ENCODE data around the gene IPCEF1.

Gene IPCEF1

GRCh38 chr6:154228521-154228905, 128.1 kb downstream of the IPCEF1 start:
- H3K27ac ChIP-seq, result no peak overlapping the region
- no peak for TF ChIP-seq CTCF (conservative IDR thresholded peaks at IDR 0.05)

GRCh38 chr6:154227862-154228520, 128.6 kb downstream of the IPCEF1 start:
- H3K27ac ChIP-seq, result no peak overlapping the region
- no peak for TF ChIP-seq CTCF (conservative IDR thresholded peaks at IDR 0.05)

GRCh38 chr6:154226461-154226860, 130.1 kb downstream of the IPCEF1 start:
- TF ChIP-seq CTCF (conservative IDR thresholded peaks at IDR 0.05), result no peak
- H3K27ac ChIP-seq, result no peak overlapping the region

- no peak overlapping the region for H3K27ac ChIP-seq
- no peak for TF ChIP-seq CTCF (conservative IDR thresholded peaks at IDR 0.05)
These were observed 133.3 kb downstream of the IPCEF1 start for GRCh38 chr6:154223296-154223695.

- no peak for TF ChIP-seq CTCF (conservative IDR thresholded peaks at IDR 0.05)
- H3K27ac ChIP-seq, result no peak overlapping the region
These were observed 133.9 kb downstream of the IPCEF1 start for GRCh38 chr6:154222716-154223115.

GRCh38 chr6:154219250-154219649, 137.4 kb downstream of the IPCEF1 start:
- H3K27ac ChIP-seq, result no peak overlapping the region
- no peak for TF ChIP-seq CTCF (conservative IDR thresholded peaks at IDR 0.05)

GRCh38 chr6:154218787-154219186, 137.8 kb downstream of the IPCEF1 start:
- TF ChIP-seq CTCF (conservative IDR thresholded peaks at IDR 0.05), result no peak
- no peak overlapping the region for H3K27ac ChIP-seq

All from VCaP (cell line).